Measurements from ENCODE around the gene SLC13A2. TPM values are rescaled to one million over a fixed set of nuclear protein-coding genes. Genes with fewer than 3 reads are reported as not detected.

The SLC13A2 gene
- total and polyA plus RNA-seq, 2 experiments from 2014 or later, result not detected

- no peak for DNase-seq (ENCODE audit: low read depth in 1 of 2, low spot score in 1 of 2)
- H3K36me3 ChIP-seq, result no peaks in the 10 kb centered on the region
- H3K4me3 ChIP-seq, result no peak overlapping the region
- TF ChIP-seq, protein P1, sequence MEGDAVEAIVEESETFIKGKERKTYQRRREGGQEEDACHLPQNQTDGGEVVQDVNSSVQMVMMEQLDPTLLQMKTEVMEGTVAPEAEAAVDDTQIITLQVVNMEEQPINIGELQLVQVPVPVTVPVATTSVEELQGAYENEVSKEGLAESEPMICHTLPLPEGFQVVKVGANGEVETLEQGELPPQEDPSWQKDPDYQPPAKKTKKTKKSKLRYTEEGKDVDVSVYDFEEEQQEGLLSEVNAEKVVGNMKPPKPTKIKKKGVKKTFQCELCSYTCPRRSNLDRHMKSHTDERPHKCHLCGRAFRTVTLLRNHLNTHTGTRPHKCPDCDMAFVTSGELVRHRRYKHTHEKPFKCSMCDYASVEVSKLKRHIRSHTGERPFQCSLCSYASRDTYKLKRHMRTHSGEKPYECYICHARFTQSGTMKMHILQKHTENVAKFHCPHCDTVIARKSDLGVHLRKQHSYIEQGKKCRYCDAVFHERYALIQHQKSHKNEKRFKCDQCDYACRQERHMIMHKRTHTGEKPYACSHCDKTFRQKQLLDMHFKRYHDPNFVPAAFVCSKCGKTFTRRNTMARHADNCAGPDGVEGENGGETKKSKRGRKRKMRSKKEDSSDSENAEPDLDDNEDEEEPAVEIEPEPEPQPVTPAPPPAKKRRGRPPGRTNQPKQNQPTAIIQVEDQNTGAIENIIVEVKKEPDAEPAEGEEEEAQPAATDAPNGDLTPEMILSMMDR (IDR thresholded peaks at IDR 0.05; ENCODE audit: low read depth, low read length), result no peak
- no peaks in the 10 kb centered on the region for H3K27me3 ChIP-seq
- no peaks in the 10 kb centered on the region for H3K9me3 ChIP-seq (ENCODE audit: low read depth)
- H3K4me1 ChIP-seq (ENCODE audit: low read depth), result peaks cover 22% of the 10 kb centered on the region
- H3K27ac ChIP-seq, result no peak overlapping the region
These were observed 677 bp downstream of the SLC13A2 start for GRCh38 chr17:28474111-28474531.

DNA sequence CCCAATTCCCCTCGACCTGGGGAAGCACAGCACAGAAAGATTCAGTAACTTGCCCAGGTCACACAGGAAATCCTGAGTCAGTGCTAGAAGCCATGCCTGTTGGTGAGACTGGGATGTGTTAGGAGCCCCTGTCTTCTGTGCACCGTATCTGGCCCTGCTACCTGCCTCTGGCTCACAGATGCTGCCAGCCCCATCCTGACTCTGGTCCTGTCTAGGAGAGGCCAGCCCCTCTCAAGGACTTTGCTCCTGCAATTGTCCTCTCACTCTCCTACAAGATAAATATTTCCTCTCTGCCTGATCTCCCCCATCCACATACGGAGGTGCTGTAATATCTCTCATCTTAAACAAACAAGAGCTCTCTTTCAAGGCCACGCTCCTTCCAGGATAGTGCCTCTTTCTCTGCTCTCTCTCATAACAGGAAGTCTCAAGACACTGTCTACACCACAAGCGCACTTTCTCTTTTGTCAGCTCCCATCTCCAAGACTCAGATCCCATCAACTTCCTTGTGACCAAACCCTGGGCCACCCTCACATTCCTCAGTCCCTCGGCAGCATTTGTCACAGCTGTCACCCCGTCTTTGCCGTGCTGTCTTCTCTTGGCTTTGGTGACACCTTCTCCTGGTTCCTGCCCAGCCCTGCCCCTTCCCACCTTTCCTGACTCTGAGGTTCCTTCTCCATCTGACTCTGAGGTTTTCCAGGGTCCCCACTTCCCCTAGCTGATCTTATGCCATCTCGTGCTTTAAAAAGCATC, 1.9 kb downstream of the SLC13A2 start:
- H3K9me3 ChIP-seq (ENCODE audit: low read depth), result no peaks in the 10 kb centered on the region
- no peak overlapping the region for H3K27ac ChIP-seq
- H3K36me3 ChIP-seq, result no peaks in the 10 kb centered on the region
- no peak for DNase-seq (ENCODE audit: low read depth in 1 of 2, low spot score in 1 of 2)
- peaks cover 21% of the 10 kb centered on the region for H3K4me1 ChIP-seq (ENCODE audit: low read depth)
- H3K27me3 ChIP-seq, result no peaks in the 10 kb centered on the region
- TF ChIP-seq, protein P1 (IDR thresholded peaks at IDR 0.05; ENCODE audit: low read depth, low read length), result no peak
- no peak overlapping the region for H3K4me3 ChIP-seq

DNA sequence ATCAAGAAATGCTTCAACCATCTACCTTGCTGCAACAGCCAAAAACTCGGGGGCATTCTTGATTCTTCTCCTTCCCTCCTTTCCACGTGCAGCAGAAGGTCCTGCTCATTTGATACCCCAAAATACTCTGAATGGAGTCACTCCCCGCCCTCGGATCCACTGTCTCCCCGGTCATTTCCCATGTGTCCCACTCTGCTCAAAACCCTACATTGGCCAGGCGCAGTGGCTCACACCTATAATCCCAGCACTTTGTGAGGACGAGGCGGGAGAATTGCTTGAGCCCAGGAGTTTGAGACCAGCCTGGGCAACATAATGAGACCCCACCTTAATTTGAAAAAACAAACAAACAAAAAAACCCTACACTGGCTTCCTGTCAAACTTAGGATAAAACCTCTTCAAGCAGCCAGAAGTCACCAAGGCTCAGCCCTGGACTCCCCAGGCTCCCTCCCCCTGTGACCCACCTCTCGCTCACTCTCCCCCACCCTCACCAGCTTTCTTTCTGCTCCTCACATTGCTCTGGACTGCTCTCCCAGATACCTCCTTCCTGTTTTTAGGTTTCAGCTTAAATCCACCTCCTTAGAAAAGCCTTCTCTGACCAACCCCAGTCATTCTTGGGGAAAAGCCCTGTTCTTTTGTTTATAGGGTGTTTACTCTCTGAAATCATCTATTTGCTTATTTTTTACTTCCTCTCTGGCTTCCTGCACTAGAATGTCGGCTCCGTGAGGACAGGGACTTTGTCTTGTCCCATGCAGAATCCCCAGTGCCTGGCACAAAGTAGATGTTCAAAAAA, 2.8 kb downstream of the SLC13A2 start:
- TF ChIP-seq, protein P1 (IDR thresholded peaks at IDR 0.05; ENCODE audit: low read depth, low read length), result no peak
- Histone ChIP-seq H3K27me3 (no peaks in the 10 kb centered on the region), H3K4me1 (ENCODE audit: low read depth) (peaks cover 11% of the 10 kb centered on the region), H3K27ac (no peak overlapping the region), H3K36me3 (no peaks in the 10 kb centered on the region), H3K9me3 (ENCODE audit: low read depth) (no peaks in the 10 kb centered on the region), H3K4me3 (no peak overlapping the region)
- no peak for DNase-seq (ENCODE audit: low read depth in 1 of 2, low spot score in 1 of 2)

GRCh38 chr17:28477928-28478327, 4.5 kb downstream of the SLC13A2 start:
- Histone ChIP-seq H3K4me3 (no peak overlapping the region), H3K36me3 (no peaks in the 10 kb centered on the region), H3K9me3 (ENCODE audit: low read depth) (no peaks in the 10 kb centered on the region), H3K27ac (no peak overlapping the region), H3K4me1 (ENCODE audit: low read depth) (no peaks in the 10 kb centered on the region), H3K27me3 (no peaks in the 10 kb centered on the region)
- DNase-seq (ENCODE audit: low read depth in 1 of 2, low spot score in 1 of 2), result no peak
- TF ChIP-seq, protein P1 (IDR thresholded peaks at IDR 0.05; ENCODE audit: low read depth, low read length), result no peak

DNA sequence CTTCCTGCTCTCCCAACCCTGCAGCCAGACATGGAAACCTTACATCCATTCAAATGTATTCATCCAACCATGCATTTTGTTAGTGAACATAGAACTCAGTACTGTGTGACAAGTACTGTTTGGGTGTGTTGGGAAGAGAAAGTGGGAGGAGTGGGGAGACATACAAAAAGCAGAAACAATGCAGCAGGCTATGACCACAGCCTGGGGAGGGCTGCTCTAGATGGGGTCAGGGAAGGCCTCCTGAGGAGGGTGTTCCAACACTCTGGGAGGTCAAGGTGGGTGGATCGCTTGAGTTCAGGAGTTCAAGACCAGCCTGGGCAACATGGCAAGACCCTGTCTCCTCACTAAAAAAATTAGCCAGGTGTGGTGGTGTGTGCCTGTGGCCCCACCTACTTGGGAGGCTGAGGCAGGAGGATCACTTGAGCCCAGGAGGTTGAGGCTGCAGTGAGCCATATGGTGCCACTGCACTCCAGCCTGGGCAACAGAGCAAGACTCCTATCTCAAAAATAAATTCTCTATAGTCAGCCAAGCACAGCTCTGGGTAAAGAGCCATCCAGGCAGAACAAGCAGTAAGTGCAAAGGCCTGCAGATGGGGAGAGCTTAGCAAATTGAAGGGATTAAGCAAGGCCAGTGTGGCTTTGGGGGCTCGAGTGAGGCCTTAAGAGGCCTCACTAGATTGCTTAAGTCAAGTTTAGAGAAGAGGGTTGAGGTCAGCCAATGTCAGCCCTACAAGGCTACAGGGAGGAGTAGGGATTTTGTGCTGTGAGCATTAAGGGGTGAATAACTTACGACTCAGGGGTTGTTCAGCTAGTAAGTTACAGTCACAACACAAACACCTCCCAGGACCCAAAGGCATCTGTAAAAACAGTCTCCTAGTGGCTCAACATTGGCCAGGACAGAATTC, 5.5 kb downstream of the SLC13A2 start:
- TF ChIP-seq, protein P1 (IDR thresholded peaks at IDR 0.05; ENCODE audit: low read depth, low read length), result no peak
- no peaks in the 10 kb centered on the region for H3K27me3 ChIP-seq

More for the DNA sequence above, 5.5 kb downstream of the SLC13A2 start:
- H3K36me3 ChIP-seq, result no peaks in the 10 kb centered on the region
- H3K4me3 ChIP-seq, result no peak overlapping the region
- no peaks in the 10 kb centered on the region for H3K4me1 ChIP-seq (ENCODE audit: low read depth)
- DNase-seq (ENCODE audit: low read depth in 1 of 2, low spot score in 1 of 2), result no peak
- no peak overlapping the region for H3K27ac ChIP-seq
- H3K9me3 ChIP-seq (ENCODE audit: low read depth), result no peaks in the 10 kb centered on the region
